Germinal center (tissue), 1 donor: ENCODE results near the gene SIGLEC14.
"Not testable (repeated sequence)": the region's sequence is repeated elsewhere in the genome, so short reads cannot be mapped to it uniquely, and the experiment has no call there.

Source experiments
- DNase-seq: peaks from one replicate; pipeline ENCODE4 v3.0.0; 2012; ENCODE audit warnings: mixed read lengths, low spot score

The SIGLEC14 gene

GRCh38 chr19:51646730-51647129 is at the start of gene SIGLEC14:
SIGLEC14 (minus strand) TSS chr19:51646825; CDS start chr19:51646759, 66 bp downstream.
- not testable (repeated sequence) for DNase-seq

DNA sequence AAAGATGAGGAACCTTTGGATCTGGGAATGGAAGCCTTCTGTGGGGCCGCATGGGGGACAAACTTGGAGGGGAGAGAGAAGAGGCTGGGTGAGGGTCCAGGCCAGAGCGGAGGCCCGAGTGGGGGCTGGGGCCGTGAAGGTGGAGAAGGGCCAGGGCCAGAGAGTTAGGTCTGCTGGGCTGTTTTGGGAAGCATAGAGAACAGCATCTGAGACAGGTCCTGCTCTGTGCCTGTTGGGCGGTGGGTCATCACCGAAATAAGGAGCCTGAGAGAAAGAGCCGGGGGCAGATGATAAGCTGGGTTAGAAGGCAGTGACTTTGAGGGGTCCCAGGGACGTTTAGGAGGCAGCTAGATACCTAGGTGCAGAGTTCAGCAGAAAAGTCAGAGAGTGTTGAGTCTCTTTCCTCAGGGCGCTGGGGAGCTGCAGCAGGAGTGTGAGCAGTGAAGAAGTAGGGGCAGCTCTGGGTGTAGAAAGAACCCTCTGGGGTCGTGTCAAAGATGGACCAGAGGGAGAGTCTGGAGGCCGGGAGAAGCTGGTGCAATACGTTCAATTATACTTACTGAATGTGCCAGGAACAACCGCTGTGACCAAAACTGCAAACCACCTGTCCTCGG is 49.2 kb upstream of the SIGLEC14 start:
- DNase-seq: no peak

DNA sequence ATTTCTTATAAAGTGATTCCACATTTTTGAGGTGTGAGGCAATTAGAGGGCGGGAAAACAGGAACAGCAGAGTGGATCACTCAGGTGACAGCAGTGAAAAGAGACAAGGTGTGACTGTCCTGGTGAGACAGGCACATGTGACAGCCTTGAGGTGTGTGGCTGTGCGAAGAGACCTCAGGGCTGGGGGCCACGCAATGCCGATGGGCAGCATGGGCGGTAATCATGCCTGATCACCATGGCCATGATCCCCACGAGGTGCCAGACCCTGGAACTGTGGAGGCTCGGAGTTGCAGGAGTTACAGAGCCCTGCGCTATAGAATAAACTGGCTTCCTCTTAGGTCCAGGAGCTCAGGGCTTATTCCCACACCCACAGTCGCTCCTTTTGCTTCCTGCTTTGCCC is 48.5 kb upstream of the SIGLEC14 start:
- no peak for DNase-seq

DNA sequence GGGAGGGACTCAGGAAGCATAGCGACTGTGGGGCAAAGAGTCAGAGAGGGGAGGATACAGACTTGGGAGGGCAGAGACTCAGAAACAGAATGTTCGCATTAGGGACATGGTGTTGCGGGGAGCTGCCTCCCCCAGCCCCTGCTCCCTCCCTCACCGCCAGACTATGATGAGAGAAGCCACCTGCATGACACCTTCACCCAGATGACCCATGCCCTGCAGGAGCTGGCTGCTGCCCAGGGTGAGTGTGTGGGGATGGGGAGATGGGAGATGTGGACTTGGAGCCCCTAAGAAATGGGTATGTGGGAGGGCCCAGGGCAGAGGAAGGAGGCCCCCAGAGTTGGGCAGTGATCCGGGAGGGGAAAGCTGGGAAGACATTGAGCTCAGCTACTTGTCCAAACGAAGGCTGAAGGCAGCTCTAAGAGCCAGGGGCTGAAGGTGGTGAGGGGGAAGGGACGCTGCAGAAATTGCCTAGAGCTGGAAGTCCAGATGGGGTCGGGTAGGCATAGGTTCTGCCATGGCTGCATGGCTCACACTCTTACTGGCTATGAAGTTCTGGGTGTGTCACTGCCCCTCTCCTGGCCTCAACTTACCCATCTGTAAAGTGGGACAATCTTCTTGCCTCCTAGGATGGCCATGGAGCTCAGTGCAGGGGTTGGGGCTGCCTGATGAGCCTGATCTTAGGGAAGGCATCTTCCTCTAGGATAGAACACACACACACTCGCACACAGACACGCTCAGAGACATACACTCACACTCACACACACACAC is 47.9 kb upstream of the SIGLEC14 start:
- DNase-seq: no peak

DNA sequence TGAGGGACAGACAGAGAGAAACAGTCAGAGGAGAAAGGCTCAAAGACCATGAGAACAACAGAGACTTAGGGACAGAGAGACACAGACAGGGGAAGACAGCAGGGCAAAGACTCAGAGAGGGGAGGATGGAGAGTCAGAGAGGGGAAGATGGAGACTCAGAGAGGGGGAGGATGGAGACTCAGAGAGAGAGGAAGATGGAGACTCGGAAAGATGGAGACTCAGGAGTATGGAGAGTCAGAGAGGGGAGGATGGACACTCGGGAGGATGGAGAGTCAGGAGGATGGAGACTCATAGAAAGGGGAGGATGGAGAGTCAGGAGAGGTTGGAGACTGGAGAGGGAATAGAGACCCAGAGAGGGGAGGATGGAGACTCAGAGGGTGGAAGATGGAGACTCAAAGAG is 47.2 kb upstream of the SIGLEC14 start:
- no peak for DNase-seq

DNA sequence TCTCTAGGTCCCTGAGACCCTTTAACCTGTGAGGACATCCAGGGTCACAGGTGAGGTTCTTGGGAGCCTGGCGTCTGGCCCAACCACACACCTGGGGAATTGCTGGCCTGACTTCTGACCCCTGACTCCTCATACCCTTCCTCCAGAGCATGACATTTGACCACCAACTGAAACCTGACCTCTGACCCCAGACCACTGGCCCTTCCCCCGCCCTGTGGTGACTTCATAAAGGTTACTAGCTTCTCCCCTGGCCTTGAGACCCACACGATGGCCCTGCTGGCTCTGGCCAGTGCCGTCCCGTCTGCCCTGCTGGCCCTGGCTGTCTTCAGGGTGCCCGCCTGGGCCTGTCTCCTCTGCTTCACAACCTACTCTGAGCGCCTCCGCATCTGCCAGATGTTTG is 46.6 kb upstream of the SIGLEC14 start, which contains the start of gene SPACA6:
Gene SPACA6 (plus strand): TSS at position 71 of the 400 bp plus-strand sequence. CDS start 197 bp downstream, at position 268.
- DNase-seq: no peak

- no peak for DNase-seq
Measured at GRCh38 chr19:51692468-51692867, 45.8 kb upstream of the SIGLEC14 start.

DNA sequence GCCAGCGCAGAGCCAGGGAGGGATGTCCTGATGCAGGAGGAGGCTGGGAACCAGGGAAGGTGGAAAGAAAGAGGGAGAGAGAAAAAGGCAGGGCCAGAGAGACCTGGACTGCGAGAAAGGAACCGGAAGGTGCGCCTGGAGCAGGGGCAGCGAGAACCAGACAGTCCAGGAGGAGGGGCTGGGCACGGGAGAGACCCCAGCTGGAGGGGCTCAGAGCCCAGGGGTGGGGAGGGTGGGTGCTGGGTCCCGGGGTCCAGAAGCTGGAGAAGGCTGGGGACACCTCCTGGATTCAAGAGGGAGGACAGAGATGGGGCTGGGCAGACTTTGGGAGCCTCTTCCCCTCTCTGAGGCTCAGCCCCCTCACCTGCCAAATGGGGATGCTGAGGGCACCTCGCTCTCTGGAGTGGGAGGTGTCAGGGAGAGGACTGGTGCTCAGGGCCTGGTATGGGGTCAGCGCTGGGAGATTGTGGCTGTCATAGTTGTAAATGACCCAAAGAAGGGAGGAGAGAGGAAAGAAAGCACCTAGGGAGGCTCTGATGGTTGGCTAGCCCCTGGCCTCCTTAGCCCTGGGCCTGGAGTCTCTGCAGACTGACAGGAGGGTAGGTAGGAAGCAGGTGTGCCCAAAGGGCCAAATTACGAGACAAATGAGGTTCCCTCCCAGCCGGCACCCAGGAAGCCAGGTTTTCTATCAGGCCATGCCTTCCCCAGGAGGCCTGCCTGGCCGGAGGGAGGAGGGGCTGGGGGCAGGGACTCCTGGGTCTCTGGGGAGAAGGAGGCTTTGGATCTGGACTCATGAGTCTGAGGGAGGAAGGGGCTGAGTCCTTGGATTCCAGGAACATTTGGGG is 45.2 kb upstream of the SIGLEC14 start:
- no peak for DNase-seq

GRCh38 chr19:51691074-51691583 is 44.5 kb upstream of the SIGLEC14 start:
- no peak for DNase-seq

- DNase-seq: peak; percentile 59
Measured at GRCh38 chr19:51690454-51691073, 43.9 kb upstream of the SIGLEC14 start.

GRCh38 chr19:51689751-51690453 is 43.3 kb upstream of the SIGLEC14 start:
- DNase-seq: no peak

DNA sequence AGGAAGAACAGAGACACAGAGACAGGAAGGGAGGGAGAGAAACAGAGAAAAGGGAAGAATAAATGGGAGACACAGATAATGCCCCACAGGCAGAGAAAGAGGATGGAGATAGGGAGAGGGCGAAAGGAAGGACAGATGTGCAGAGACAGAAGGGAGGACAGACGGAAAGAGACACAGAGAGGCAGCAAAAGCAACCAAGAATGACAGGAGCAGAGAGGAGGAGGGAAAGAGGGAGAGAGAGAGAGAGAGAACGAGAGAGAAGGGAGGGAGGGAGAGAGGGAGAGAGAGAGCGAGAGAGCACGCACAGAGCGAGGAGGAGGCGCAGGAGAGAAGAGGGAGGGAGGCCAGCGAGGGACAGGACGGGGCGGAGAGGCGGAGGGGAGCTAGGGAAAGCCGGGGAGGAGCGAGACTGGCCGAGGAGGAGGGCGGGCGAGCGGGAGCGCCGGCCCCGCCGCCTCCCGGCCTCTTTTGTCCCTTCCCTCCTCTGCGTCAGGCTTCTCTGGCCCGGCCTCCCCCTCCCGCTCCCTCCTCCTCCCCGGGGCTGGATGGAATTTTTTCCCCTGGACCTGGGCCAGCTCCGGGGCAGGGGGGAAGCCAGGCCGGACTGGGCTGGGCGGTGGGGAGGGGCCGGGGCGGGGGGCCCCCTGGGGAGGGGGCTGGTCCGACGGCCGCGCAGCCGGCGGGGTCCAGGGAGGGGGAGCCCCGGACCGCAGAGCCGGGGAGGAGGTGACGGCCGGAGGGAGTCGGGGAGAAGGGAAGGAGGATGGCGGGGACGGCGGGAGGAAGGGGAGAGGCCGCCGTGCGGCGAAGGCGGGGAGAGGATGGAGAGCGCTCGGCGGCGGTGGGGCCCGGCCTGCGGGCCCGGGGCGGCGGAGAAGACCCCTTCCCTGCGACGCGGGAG is 42.3 kb upstream of the SIGLEC14 start:
- DNase-seq: no peak

GRCh38 chr19:51687791-51688670 is 41.4 kb upstream of the SIGLEC14 start:
- DNase-seq: no peak

- no peak for DNase-seq
Measured at GRCh38 chr19:51686171-51686570, 39.5 kb upstream of the SIGLEC14 start.

- no peak for DNase-seq
Measured at GRCh38 chr19:51681286-51681941, 34.8 kb upstream of the SIGLEC14 start.

DNA sequence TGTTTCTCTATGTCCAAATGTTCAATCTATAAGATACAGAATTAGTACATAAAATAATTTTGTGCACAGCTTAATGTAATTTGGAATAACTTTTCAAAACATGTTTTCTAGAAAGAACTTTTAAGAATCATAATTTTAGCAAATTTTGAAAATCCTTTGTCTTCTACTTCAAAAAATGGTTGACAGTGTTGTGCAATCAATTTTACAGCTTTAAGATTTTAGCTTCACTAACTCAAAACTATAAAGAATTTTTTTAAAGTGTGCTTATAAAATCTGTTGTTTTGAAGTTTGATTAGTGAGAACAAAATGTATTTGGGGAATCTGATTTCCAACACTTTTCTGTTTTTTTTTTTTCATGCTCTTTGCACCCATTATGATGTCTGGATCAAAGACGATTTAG is 33.8 kb upstream of the SIGLEC14 start:
- DNase-seq: no peak

DNA sequence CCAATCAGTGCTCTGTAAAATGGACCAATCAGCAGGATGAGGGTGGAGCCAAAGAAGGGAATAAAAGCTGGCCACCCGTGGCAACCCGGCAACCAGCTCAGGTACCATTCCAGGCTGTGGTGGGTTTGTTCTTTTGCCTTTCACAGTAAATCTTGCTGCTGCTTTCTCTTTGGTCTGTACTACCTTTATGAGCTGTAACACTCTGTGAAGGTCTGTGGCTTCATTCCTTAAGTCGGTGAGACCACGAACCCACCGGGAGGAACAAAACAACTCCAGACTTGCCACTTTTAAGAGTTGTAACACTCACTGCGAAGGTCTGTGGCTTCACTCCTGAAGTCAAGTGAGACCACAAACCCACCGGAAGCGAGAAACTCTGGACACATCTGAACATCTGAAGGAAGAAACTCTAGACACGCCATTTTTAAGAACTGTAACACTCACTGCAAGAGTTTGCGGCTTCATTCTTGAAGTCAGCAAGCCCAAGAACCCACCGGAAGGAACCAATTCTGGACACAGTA is 30.0 kb upstream of the SIGLEC14 start:
- DNase-seq: no peak

DNA sequence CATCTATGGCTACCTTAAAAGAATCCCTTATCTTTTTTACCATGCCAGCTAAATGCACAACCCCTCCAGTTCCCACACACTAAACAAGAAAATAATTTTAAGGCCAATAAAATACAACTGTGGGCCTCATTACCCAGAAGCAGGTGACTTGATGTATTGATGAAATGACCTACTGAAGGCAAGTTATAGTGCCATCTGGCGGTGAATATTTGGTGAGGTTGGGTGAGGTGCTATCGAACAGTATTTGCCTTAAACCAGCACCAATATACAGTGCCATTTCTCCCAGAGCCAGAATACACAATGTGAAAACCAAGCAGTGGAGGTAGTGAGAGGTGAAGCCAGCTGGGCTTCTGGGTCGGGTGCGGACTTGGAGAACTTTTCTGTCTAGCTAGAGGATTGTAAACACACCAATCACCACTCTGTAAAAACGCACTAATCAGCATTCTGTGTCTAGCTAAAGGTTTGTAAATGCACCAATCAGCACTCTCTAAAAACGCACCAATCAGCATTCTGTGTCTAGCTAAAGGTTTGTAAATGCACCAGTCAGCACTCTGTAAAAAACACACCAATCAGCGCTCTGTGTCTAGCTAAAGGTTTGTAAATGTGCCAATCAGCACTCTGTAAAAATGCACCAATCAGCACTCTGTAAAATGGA is 29.4 kb upstream of the SIGLEC14 start:
- not testable (repeated sequence) for DNase-seq
